Adrenal gland (tissue), 5 donors: ENCODE data around the gene LILRA2.
"Not testable (repeated sequence)": the region's sequence is repeated elsewhere in the genome, so short reads cannot be mapped to it uniquely, and the experiment has no call there.

Source experiments
- POLR2A ChIP-seq, 2 donors: fragments of 450-650 bp; IDR thresholded peaks; one replicate each; pipeline ENCODE4 v1.6.1; 2017; ENCODE audit warnings: antibody characterized with exemption in 2 of 2, mild to moderate bottlenecking in 2 of 2, moderate library complexity in 1 of 2
- TF ChIP-seq, protein P1 (sequence below), 6 experiments: fragments of 450-650 bp in 4 of 6; fragments of 200-600 bp in 2 of 6; sonication (generic) in 1 of 6; IDR thresholded peaks; 1 replicate in 5 of 6; 2 replicates in 1 of 6; pipeline versions ENCODE4 v1.5.1 to v1.8.0; 2016 to 2021; ENCODE audit warnings: antibody characterized with exemption in 6 of 6, mild to moderate bottlenecking in 2 of 6, moderate library complexity in 1 of 6
- donor health status: DM: no; HTN: no; CAD: no.

DNA sequence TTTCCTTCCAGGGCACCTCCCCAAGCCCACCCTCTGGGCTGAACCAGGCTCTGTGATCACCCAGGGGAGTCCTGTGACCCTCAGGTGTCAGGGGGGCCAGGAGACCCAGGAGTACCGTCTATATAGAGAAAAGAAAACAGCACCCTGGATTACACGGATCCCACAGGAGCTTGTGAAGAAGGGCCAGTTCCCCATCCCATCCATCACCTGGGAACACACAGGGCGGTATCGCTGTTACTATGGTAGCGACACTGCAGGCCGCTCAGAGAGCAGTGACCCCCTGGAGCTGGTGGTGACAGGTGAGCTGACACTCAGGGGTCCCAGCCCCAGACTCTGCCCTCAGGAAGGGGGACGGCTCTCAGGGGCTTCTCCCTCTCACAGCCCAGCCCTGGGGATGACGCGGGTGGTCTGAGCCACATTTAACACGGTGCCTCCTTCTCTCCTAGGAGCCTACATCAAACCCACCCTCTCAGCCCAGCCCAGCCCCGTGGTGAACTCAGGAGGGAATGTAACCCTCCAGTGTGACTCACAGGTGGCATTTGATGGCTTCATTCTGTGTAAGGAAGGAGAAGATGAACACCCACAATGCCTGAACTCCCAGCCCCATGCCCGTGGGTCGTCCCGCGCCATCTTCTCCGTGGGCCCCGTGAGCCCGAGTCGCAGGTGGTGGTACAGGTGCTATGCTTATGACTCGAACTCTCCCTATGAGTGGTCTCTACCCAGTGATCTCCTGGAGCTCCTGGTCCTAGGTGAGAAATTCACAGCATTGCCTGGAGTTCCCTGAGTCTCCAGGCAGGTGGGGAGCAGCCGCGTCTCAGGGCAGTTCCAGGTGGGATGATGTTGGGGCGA lies 58.1 kb downstream of the LILRA2 start:
- TF ChIP-seq, protein P1, sequence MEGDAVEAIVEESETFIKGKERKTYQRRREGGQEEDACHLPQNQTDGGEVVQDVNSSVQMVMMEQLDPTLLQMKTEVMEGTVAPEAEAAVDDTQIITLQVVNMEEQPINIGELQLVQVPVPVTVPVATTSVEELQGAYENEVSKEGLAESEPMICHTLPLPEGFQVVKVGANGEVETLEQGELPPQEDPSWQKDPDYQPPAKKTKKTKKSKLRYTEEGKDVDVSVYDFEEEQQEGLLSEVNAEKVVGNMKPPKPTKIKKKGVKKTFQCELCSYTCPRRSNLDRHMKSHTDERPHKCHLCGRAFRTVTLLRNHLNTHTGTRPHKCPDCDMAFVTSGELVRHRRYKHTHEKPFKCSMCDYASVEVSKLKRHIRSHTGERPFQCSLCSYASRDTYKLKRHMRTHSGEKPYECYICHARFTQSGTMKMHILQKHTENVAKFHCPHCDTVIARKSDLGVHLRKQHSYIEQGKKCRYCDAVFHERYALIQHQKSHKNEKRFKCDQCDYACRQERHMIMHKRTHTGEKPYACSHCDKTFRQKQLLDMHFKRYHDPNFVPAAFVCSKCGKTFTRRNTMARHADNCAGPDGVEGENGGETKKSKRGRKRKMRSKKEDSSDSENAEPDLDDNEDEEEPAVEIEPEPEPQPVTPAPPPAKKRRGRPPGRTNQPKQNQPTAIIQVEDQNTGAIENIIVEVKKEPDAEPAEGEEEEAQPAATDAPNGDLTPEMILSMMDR (IDR thresholded peaks at IDR 0.05), result not testable (repeated sequence)
- TF ChIP-seq POLR2A (IDR thresholded peaks at IDR 0.05), result not testable (repeated sequence)
